SK-N-SH (cell line): ENCODE results near the gene EHD3.

ENCODE experiments used
- CTCF ChIP-seq: fragments of 200-600 bp; sonication (generic); IDR thresholded peaks from 2 replicates; pipeline ENCODE4 v1.6.1; 2017; ENCODE audit warnings: antibody characterized with exemption, mild to moderate bottlenecking, moderate library complexity
- JUND ChIP-seq: IDR thresholded peaks from 2 replicates; pipeline ENCODE4 v1.4.0; 2012
- REST ChIP-seq: IDR thresholded peaks from 2 replicates; pipeline ENCODE4 v1.6.1; 2012; ENCODE audit warnings: mild to moderate bottlenecking, low read depth, low read length, moderate library complexity
- TCF12 ChIP-seq: IDR thresholded peaks from 2 replicates; pipeline ENCODE4 v1.4.0; 2012

- TF ChIP-seq CTCF, result no peak; the same call in 1 of the 2 replicates
- no peak for TF ChIP-seq REST
- TF ChIP-seq TCF12, result no peak
- TF ChIP-seq JUND, result no peak
These were observed 41.0 kb upstream of the EHD3 start for GRCh38 chr2:31192851-31193392.
